IMR-90 (cell line): ENCODE data around the gene C21orf91. TPM values are rescaled to one million over a fixed set of nuclear protein-coding genes. Genes with fewer than 3 reads are reported as not detected.

ENCODE experiments used
- ATAC-seq: fragments of 200-7000 bp; cut with Tn5 transposase; 2 replicates; pipeline ENCODE4 v1.9.1; 2020; ENCODE audit warnings: low read depth, mild to moderate bottlenecking, moderate library complexity
- BruUV-seq: library from RNA; stranded (reverse); fragments of 400-500 nt; replicated peaks from 2 replicates; lab custom pipeline; 2021; lab: Mats Ljungman, UMichigan
- CTCF ChIA-PET: fragments of 300-600 bp; formaldehyde crosslinking; extraction: SDS; loops from one replicate; lab custom pipeline; 2021; ENCODE audit warnings: antibody characterized with exemption; lab: Yijun Ruan, JAX
- POLR2A ChIA-PET: fragments of 300-600 bp; sonication (Branson Sonifier 250); formaldehyde crosslinking; loops from one replicate; lab custom pipeline; 2022; ENCODE audit warnings: antibody characterized with exemption; ENCODE audit not compliant: unreplicated experiment; lab: Charles Lee
- DNase-seq: peaks from one replicate; pipeline ENCODE4 v3.0.0; 2013
- H2AFZ ChIP-seq: replicated peaks from 2 replicates; pipeline ENCODE3; 2013; ENCODE audit warnings: low read length, mild to moderate bottlenecking; ENCODE audit not compliant: poor library complexity
- H2AK5ac ChIP-seq: 2 replicates; pipeline ENCODE4 v1.6.1; 2013; ENCODE audit warnings: low read depth, low read length, inconsistent platforms
- H2AK9ac ChIP-seq: replicated peaks from 2 replicates; pipeline ENCODE3; 2013; ENCODE audit warnings: mild to moderate bottlenecking, low read depth, low read length, moderate library complexity; ENCODE audit not compliant: poor library complexity
- H2BK120ac ChIP-seq: 2 replicates; pipeline ENCODE4 v1.6.1; 2013; ENCODE audit warnings: low read depth, low read length, inconsistent platforms
- H2BK15ac ChIP-seq: 3 replicates; pipeline ENCODE4 v1.6.1; 2013; ENCODE audit warnings: low read depth, low read length, inconsistent platforms
- H2BK20ac ChIP-seq: 2 replicates; pipeline ENCODE4 v1.6.1; 2013; ENCODE audit warnings: low read depth, mild to moderate bottlenecking, inconsistent platforms, low read length, moderate library complexity
- H2BK5ac ChIP-seq: 2 replicates; pipeline ENCODE4 v1.6.1; 2013; ENCODE audit warnings: mild to moderate bottlenecking, low read depth, low read length, inconsistent platforms; ENCODE audit not compliant: poor library complexity, severe bottlenecking
- H3K14ac ChIP-seq: replicated peaks from 2 replicates; pipeline ENCODE4 v1.6.1; 2013; ENCODE audit warnings: low read depth, low read length, inconsistent platforms
- H3K18ac ChIP-seq: 2 replicates; pipeline ENCODE4 v1.6.1; 2013; ENCODE audit warnings: low read depth, low read length, control low read depth
- H3K23ac ChIP-seq: 2 replicates; pipeline ENCODE4 v1.6.1; 2013; ENCODE audit warnings: low read depth, low read length, inconsistent platforms
- H3K27ac ChIP-seq: 2 replicates; pipeline ENCODE4 v1.5.1; 2013; ENCODE audit warnings: mild to moderate bottlenecking, control low read depth, low read length; ENCODE audit not compliant: insufficient read depth
- H3K27me3 ChIP-seq: 2 replicates; pipeline ENCODE4 v1.6.1; 2013; ENCODE audit warnings: low read length; ENCODE audit not compliant: control insufficient read depth, insufficient read depth
- H3K36me3 ChIP-seq: 2 replicates; pipeline ENCODE4 v1.6.1; 2013; ENCODE audit warnings: low read length, mixed read lengths; ENCODE audit not compliant: control insufficient read depth, insufficient read depth
- H3K4ac ChIP-seq: 2 replicates; pipeline ENCODE4 v1.6.1; 2013; ENCODE audit warnings: low read depth, low read length, inconsistent platforms
- H3K4me1 ChIP-seq: 2 replicates; pipeline ENCODE4 v1.6.1; 2013; ENCODE audit warnings: low read length, mixed read lengths; ENCODE audit not compliant: control insufficient read depth, insufficient read depth
- H3K4me2 ChIP-seq: 2 replicates; pipeline ENCODE4 v1.6.1; 2013; ENCODE audit warnings: low read depth, mild to moderate bottlenecking, control low read depth, low read length, moderate library complexity
- H3K4me3 ChIP-seq: 2 replicates; pipeline ENCODE4 v1.5.1; 2013; ENCODE audit warnings: low read depth, mild to moderate bottlenecking, control low read depth, low read length, moderate library complexity; ENCODE audit not compliant: insufficient read depth
- H3K56ac ChIP-seq: 2 replicates; pipeline ENCODE4 v1.6.1; 2013; ENCODE audit warnings: low read length, inconsistent platforms; ENCODE audit not compliant: insufficient read depth; ENCODE audit errors: extremely low read depth
- H3K79me1 ChIP-seq, 2 experiments: 2 replicates each; pipeline ENCODE4 v1.6.1; 2013; ENCODE audit warnings: low read length in 2 of 2, inconsistent platforms in 1 of 2, low read depth in 1 of 2
- H3K9ac ChIP-seq: 2 replicates; pipeline ENCODE4 v1.6.1; 2013; ENCODE audit warnings: low read depth, low read length, control low read depth
- H3K9me1 ChIP-seq: 2 replicates; pipeline ENCODE4 v1.6.1; 2013; ENCODE audit warnings: low read length, inconsistent platforms; ENCODE audit not compliant: insufficient read depth
- H3K9me3 ChIP-seq: 2 replicates; pipeline ENCODE4 v1.6.1; 2013; ENCODE audit warnings: low read length; ENCODE audit not compliant: control insufficient read depth, insufficient read depth
- H4K20me1 ChIP-seq: 2 replicates; pipeline ENCODE4 v1.6.1; 2013; ENCODE audit warnings: low read length, inconsistent platforms; ENCODE audit not compliant: insufficient read depth
- H4K5ac ChIP-seq: 2 replicates; pipeline ENCODE4 v1.6.1; 2013; ENCODE audit warnings: mild to moderate bottlenecking, low read depth, low read length, control low read depth
- H4K8ac ChIP-seq, 2 experiments: 2 replicates each; pipeline ENCODE4 v1.6.1; 2013; ENCODE audit warnings: low read depth in 2 of 2, low read length in 2 of 2, control low read depth in 1 of 2, inconsistent platforms in 1 of 2
- H4K91ac ChIP-seq: 2 replicates; pipeline ENCODE4 v1.6.1; 2013; ENCODE audit warnings: low read depth, low read length, inconsistent platforms; ENCODE audit not compliant: insufficient read depth
- CHD1 ChIP-seq: IDR thresholded peaks from 2 replicates; pipeline ENCODE4 v1.6.1; 2012; ENCODE audit warnings: low read depth, low read length, improper control_type of control experiment
- ELK1 ChIP-seq: fragments of 150-350 bp; IDR thresholded peaks from 2 replicates; pipeline ENCODE4 v1.6.1; 2016; ENCODE audit warnings: low read depth, mild to moderate bottlenecking, low read length, moderate library complexity, borderline replicate concordance
- FOS ChIP-seq: fragments of 150-350 bp; IDR thresholded peaks from 2 replicates; pipeline ENCODE4 v1.6.1; 2016; ENCODE audit warnings: low read depth, low read length
- MAZ ChIP-seq: IDR thresholded peaks from 2 replicates; pipeline ENCODE4 v1.6.1; 2012; ENCODE audit warnings: low read depth, mild to moderate bottlenecking, low read length, improper control_type of control experiment, moderate library complexity, borderline replicate concordance
- MXI1 ChIP-seq: IDR thresholded peaks from 2 replicates; pipeline ENCODE4 v1.6.1; 2012; ENCODE audit warnings: low read depth, mild to moderate bottlenecking, low read length, moderate library complexity, borderline replicate concordance
- POLR2A ChIP-seq: IDR thresholded peaks from 2 replicates; pipeline ENCODE4 v1.6.1; 2012; ENCODE audit warnings: mild to moderate bottlenecking, low read depth, low read length
- RCOR1 ChIP-seq: IDR thresholded peaks from 2 replicates; pipeline ENCODE4 v1.6.1; 2012; ENCODE audit warnings: mild to moderate bottlenecking, low read length, improper control_type of control experiment; ENCODE audit not compliant: insufficient replicate concordance
- RFX5 ChIP-seq: IDR thresholded peaks from 2 replicates; pipeline ENCODE4 v1.8.0; 2012; ENCODE audit warnings: low read depth, mild to moderate bottlenecking, low read length, moderate library complexity
- WGBS, 2 experiments: methylation state at CpG; one replicate each; pipeline versions ENCODE4 v1.1.5 to v1.1.7; 2013; ENCODE audit warnings: missing lambda C conversion rate in 2 of 2; ENCODE audit not compliant: insufficient read length in 1 of 2; ENCODE audit errors: extremely low coverage in 2 of 2; 5-methylcytosine and 5-hydroxymethylcytosine counted together
- dilution Hi-C: fragments of 300-500 bp; cut with HindIII; formaldehyde crosslinking; loops from one replicate; pipeline ENCODE4 v1.14.3; 2018; ENCODE audit warnings: low sequenced_read_pairs; ENCODE audit not compliant: unreplicated experiment
- in situ Hi-C: fragments of 300-500 bp; cut with MboI; formaldehyde crosslinking; loops from 3 replicates; pipeline ENCODE4 v1.14.3; 2019; ENCODE audit warnings: low sequenced_read_pairs, inconsistent platforms, mixed read lengths
- intact Hi-C: fragments of 100-400 bp; cut with micrococcal nuclease; formaldehyde crosslinking; loops from 2 replicates; pipeline ENCODE4 v1.10.0; 2022
- polyA plus RNA-seq, 3 experiments: library from polyadenylated mRNA; depleted of rRNA; stranded (reverse); fragments of >200 nt; gene quantifications; 2 replicates each; pipeline ENCODE4 v1.2.3, GENCODE V29; 2012; ENCODE audit warnings: low replicate concordance in 1 of 3
- total RNA-seq: library from RNA; depleted of rRNA; stranded (reverse); fragments of >200 nt; gene quantifications from 2 replicates; pipeline ENCODE4 v1.2.3, GENCODE V29; 2012

Gene C21orf91
- total and polyA plus RNA-seq, 2 of the 4 experiments (the other 2 are of a cell fraction), result 3.7 to 9.3 TPM

- Histone ChIP-seq H3K56ac (no peak overlapping the region), H3K79me1 (no peaks in the 10 kb centered on the region), H3K9me1 (no peaks in the 10 kb centered on the region), H3K4me3 (no peak overlapping the region), H3K23ac (no peak overlapping the region), H4K8ac (no peak overlapping the region), H3K9ac (no peak overlapping the region), H4K20me1 (no peaks in the 10 kb centered on the region), H2AFZ (no peak overlapping the region), H2BK5ac (no peak overlapping the region), H3K14ac (no peak overlapping the region), H3K18ac (no peak overlapping the region), H4K91ac (no peak overlapping the region), H4K5ac (no peak overlapping the region), H3K27me3 (no peaks in the 10 kb centered on the region), H3K36me3 (peaks cover 13% of the 10 kb centered on the region), H2BK120ac (no peak overlapping the region), H3K4ac (no peak overlapping the region), H3K9me3 (peaks cover 2% of the 10 kb centered on the region; the same call in 1 of the 2 replicates), H3K27ac (no peak overlapping the region), H3K4me2 (no peak overlapping the region), H2AK5ac (no peak overlapping the region), H2AK9ac (no peak overlapping the region), H2BK20ac (no peak overlapping the region), H3K4me1 (no peaks in the 10 kb centered on the region), H2BK15ac (no peak overlapping the region)
- no TSS peak for BruUV-seq
- in situ Hi-C loops (no loop called here), intact Hi-C loops (no loop called here), dilution Hi-C loops (no loop called here)
- TF ChIP-seq FOS (no peak), RFX5 (no peak), MAZ (no peak), ELK1 (no peak), RCOR1 (no peak), CHD1 (no peak), POLR2A (no peak), MXI1 (no peak)
- DNase-seq (no peak), ATAC-seq (no peak)
- ChIA-PET POLR2A (no interaction called here), CTCF (no interaction called here)
- no CpG with 5 or more reads among the region's 8 CpGs for WGBS, 2 experiments
These were observed 32.9 kb downstream of the C21orf91 start for GRCh38 chr21:17786071-17786850.
